Gastroesophageal sphincter (tissue), 3 donors: ENCODE data around the gene PAIP2B.

Experiments
- CTCF ChIP-seq, 4 experiments: fragments of 200-600 bp in 2 of 4; fragments of 450-650 bp in 2 of 4; sonication (generic) in 1 of 4; IDR thresholded peaks; one replicate each; pipeline ENCODE4 v1.5.1; 2017 to 2019; ENCODE audit warnings: antibody characterized with exemption in 4 of 4, mild to moderate bottlenecking in 2 of 4, moderate library complexity in 2 of 4
- POLR2AphosphoS5 ChIP-seq: sonication (generic); formaldehyde crosslinking; IDR thresholded peaks from one replicate; pipeline ENCODE4 v1.6.1; 2017; ENCODE audit warnings: antibody characterized with exemption

- no peak for TF ChIP-seq POLR2AphosphoS5
- no peak for TF ChIP-seq CTCF (IDR thresholded peaks at IDR 0.05)
These were observed 16.9 kb upstream of the PAIP2B start for GRCh38 chr2:71243634-71244301.
